K562 (cell line): ENCODE results near the gene FLT1. TPM values are rescaled to one million over a fixed set of nuclear protein-coding genes. Genes with fewer than 3 reads are reported as not detected.

ENCODE experiments used
- GTF2E2 ChIP-seq: fragments of 200-800 bp; sonication (Bioruptor generic); IDR thresholded peaks from 2 replicates; pipeline ENCODE4 v1.6.1; 2016; ENCODE audit warnings: missing genetic modification characterization, missing compliant biosample characterization
- HDGF ChIP-seq: fragments of 450-650 bp; IDR thresholded peaks from 2 replicates; pipeline ENCODE4 v1.6.1; 2016
- NR1H2 ChIP-seq: sonication (generic); formaldehyde crosslinking; IDR thresholded peaks from 2 replicates; pipeline ENCODE4 v1.4.0; 2020; ENCODE audit warnings: mild to moderate bottlenecking, missing genetic modification reagents
- RBM34 ChIP-seq: fragments of 200-400 bp; formaldehyde crosslinking; IDR thresholded peaks from 2 replicates; pipeline ENCODE4 v1.6.1; 2018; ENCODE audit warnings: low read length, borderline replicate concordance; ENCODE audit not compliant: insufficient read depth
- RERE ChIP-seq: sonication (generic); formaldehyde crosslinking; IDR thresholded peaks from 2 replicates; pipeline ENCODE4 v1.8.0; 2023; ENCODE audit warnings: missing genetic modification reagents, mild to moderate bottlenecking, borderline replicate concordance
- polyA plus RNA-seq, 8 experiments: library from polyadenylated mRNA; depleted of rRNA in 4 of 8; stranded (reverse) in 5 of 8; unstranded in 3 of 8; fragments of >200 nt; fragmentation: Nextera tagmentation in 2 of 8; fragmentation: Illumina TruSeq in 1 of 8; extraction: Ambion mirVana in 2 of 8; extraction: Trizol in 1 of 8; gene quantifications; 2 replicates each; pipeline versions ENCODE4 v1.2.1 to v1.2.3, GENCODE V29; 2011 to 2014; ENCODE audit warnings: inconsistent platforms in 1 of 8, missing spikeins in 1 of 8
- total RNA-seq, 7 experiments: library from RNA; depleted of rRNA in 6 of 7; stranded (reverse); fragments of >200 nt in 6 of 7; fragmentation: Illumina TruSeq in 2 of 7; extraction: Trizol in 2 of 7; gene quantifications; 2 replicates each; pipeline versions ENCODE4 v1.2.1 to v1.2.3, GENCODE V29; 2011 to 2021; ENCODE audit warnings: low replicate concordance in 1 of 7
- TF ChIP-seq, protein P1 (sequence below), 2 experiments: fragments of 450-650 bp; IDR thresholded peaks; 2 replicates each; pipeline ENCODE4 v1.6.1; 2016; ENCODE audit warnings: mild to moderate bottlenecking in 2 of 2, borderline replicate concordance in 1 of 2, low read depth in 1 of 2, moderate library complexity in 1 of 2

FLT1 gene
- total and polyA plus RNA-seq, 9 of the 15 experiments (the other 6 are each of a cell fraction or from before 2014, with no cell fraction given), result 0.01 to 2.0 (median 0.22) TPM

DNA sequence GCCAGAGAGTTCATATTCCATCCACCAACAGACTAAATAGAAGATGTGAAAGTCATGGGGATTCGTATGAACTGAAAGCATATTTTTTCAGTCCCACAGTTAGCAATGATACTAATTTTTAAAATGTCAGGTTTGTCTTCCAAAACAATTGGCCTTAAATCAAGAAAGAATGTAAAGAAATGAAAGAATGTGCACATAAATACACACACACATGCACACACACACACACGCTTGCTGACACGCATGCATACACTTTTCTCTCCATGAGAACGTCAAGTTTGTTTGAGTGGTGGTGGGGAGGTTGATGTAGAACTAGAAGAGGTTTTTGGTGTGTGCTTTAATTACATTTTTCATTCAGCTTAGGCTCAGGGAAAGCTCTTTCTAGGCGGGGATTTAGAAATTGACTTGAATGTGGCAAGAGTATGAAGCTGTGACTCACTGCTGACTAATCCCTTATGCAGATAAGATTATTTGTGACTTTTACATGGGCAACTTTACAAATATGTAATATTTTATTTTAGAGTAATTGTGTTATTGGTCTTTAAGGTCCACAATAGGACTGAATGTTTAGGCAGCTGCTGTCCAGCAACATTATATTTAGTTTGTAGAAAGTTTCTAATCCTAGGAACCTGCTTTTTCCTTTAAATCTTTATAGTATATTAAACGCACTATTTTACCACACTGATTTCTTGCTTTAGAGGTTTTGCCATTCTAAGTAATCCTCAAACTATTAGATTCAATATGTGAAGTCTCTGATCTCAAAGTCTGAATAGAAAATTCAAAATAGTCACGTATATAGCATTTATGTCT, 18.8 kb downstream of the FLT1 start (continued):
- TF ChIP-seq, protein P1, sequence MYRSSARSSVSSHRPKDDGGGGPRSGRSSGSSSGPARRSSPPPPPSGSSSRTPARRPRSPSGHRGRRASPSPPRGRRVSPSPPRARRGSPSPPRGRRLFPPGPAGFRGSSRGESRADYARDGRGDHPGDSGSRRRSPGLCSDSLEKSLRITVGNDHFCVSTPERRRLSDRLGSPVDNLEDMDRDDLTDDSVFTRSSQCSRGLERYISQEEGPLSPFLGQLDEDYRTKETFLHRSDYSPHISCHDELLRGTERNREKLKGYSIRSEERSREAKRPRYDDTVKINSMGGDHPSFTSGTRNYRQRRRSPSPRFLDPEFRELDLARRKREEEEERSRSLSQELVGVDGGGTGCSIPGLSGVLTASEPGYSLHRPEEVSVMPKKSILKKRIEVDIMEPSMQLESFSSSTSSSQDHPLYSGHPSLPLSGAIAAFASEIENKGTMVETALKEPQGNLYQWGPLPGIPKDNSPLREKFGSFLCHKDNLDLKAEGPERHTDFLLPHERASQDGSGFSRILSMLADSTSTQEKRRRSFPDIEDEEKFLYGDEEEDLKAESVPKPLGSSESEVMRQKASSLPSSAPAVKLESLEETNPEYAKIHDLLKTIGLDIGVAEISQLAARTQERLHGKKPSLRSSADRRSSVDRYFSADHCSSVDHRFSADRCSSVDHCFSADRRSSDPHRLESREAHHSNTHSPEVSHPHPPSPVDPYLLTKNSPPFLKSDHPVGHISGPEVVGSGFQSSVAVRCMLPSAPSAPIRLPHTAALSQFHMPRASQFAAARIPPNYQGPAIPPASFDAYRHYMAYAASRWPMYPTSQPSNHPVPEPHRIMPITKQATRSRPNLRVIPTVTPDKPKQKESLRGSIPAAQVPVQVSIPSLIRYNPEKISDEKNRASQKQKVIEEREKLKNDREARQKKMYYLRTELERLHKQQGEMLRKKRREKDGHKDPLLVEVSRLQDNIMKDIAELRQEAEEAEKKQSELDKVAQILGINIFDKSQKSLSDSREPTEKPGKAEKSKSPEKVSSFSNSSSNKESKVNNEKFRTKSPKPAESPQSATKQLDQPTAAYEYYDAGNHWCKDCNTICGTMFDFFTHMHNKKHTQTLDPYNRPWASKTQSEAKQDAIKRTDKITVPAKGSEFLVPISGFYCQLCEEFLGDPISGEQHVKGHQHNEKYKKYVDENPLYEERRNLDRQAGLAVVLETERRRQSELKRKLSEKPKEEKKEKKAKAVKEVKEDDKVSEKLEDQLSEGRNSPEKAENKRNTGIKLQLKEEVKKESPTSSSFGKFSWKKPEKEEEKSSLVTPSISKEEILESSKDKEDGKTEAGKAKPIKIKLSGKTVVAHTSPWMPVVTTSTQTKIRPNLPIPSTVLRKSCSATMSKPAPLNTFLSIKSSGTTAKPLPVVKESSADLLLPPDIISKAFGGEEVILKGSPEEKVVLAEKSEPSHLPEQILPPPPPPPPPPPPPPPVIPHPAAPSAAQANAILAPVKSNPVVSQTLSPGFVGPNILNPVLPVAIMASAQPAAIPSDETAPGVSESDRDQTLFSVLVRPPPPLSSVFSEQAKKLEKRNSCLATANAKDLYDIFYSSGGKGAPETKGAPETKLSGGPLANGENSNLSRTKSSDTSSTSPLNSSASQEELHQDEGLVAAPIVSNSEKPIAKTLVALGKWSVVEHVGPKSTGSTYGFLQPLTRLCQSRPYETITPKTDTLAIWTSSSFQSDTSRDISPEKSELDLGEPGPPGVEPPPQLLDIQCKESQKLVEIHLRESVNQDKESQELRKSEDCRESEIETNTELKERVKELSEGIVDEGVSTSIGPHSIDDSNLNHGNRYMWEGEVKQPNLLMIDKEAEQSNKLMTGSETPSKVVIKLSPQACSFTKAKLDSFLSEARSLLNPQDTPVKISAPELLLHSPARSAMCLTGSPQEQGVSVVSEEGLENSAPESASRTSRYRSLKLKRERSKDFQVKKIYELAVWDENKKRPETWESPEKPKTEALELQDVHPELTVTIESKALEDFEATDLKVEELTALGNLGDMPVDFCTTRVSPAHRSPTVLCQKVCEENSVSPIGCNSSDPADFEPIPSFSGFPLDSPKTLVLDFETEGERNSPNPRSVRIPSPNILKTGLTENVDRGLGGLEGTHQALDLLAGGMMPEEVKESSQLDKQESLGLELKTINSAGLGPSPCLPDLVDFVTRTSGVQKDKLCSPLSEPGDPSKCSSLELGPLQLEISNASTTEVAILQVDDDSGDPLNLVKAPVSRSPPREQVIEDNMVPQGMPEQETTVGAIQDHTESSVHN (IDR thresholded peaks at IDR 0.05; ENCODE audit: borderline replicate concordance in 1 of 2, low read depth in 1 of 2), result no peak
- TF ChIP-seq RERE (CRISPR knock-in tag), result no peak
- TF ChIP-seq RBM34, result no peak
- TF ChIP-seq HDGF, result no peak
- no peak for TF ChIP-seq NR1H2 (CRISPR knock-in tag)
- no peak for TF ChIP-seq GTF2E2
- TF ChIP-seq, all 486 proteins: peak for 16
